Hepatocyte (in vitro differentiated cells): Measurements from ENCODE around the gene NPBWR2.

Experiments
- CTCF ChIP-seq: fragments of 200-600 bp; sonication (generic); IDR thresholded peaks from 2 replicates; pipeline ENCODE4 v1.5.1; 2016; ENCODE audit warnings: antibody characterized with exemption, mild to moderate bottlenecking; ENCODE audit not compliant: poor library complexity
- EZH2 ChIP-seq: fragments of 200-600 bp; sonication (generic); IDR thresholded peaks from 2 replicates; pipeline ENCODE4 v1.6.1; 2016; ENCODE audit warnings: antibody characterized with exemption, mild to moderate bottlenecking, borderline replicate concordance
- EZH2phosphoT487 ChIP-seq: fragments of 200-600 bp; sonication (generic); IDR thresholded peaks from one replicate; pipeline ENCODE4 v1.6.1; 2018; ENCODE audit warnings: antibody characterized with exemption, mild to moderate bottlenecking, low read depth, moderate library complexity; ENCODE audit not compliant: unreplicated experiment, severe bottlenecking

- TF ChIP-seq CTCF (no peak), EZH2 (no peak), EZH2phosphoT487 (no peak)
Measured at GRCh38 chr20:64110411-64111068, 3.2 kb upstream of the NPBWR2 start.
